IPS-18c (cell line): ENCODE results near the gene CUL9.

Source experiments
- H3K4me3 ChIP-seq: 2 replicates; pipeline ENCODE4 v1.7.0; 2013; ENCODE audit warnings: low read depth, mild to moderate bottlenecking, low read length, moderate library complexity; ENCODE audit not compliant: insufficient read depth
- H3K9me3 ChIP-seq: one replicate; pipeline ENCODE4 v1.6.1; 2013; ENCODE audit warnings: mild to moderate bottlenecking, low read length, moderate library complexity; ENCODE audit not compliant: control insufficient read depth, insufficient read depth

CUL9 gene

DNA sequence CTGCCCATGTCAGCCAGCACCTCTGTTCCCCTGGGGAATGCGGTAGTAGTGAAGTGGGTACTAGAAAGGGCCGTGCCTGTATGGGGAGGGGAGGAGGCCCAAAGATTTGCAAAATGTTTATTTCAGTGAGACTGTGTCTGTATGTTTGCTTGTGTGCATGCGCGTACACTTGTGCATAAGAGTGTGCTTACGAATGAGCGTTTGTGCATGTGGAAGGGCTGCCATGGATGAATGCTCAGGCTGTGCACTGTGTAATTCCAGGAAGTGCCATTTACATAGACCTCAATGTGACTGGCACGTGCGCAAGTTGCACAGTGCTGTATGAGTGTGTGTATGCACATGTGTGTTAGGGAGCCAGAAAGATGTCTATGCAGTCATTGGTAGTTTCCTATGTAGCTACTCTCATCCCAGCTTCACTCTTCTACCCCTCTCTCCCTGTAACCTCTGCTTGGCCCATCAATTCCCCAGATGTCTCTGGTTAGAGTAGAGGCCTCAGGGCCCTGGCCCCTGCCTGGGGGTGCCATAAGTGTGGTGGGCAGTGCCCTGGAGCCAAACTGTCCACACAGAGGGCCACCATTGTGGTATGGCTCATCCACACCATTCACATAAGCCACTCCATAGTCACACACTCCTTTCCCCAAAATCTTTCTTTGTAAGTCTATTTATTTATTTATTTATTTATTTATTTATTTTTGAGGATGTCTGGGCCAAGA is 89.3 kb downstream of the CUL9 start:
- peaks cover 2% of the 10 kb centered on the region for H3K9me3 ChIP-seq
- no peak overlapping the region for H3K4me3 ChIP-seq

DNA sequence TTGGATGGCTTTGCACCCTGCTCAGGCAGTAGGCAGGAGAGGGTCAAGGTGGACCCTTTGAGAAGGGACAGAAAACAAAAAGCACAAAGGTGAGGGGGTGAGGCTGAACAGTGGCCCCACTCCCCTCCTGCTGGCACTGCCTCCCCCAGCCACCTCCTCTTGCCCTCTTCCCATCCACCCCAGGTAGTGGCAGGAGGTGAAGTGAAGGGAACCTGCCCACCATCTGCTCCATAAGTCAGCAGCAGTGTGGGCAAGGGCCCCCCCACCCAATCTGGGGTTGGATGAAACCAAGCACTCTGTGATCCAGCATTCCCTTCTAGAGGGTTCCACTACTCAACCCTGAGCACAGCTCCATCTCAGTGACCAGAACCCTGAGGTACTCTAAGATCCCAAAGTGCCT is 89.9 kb downstream of the CUL9 start:
- Histone ChIP-seq H3K4me3 (no peak overlapping the region), H3K9me3 (peaks cover 2% of the 10 kb centered on the region)

DNA sequence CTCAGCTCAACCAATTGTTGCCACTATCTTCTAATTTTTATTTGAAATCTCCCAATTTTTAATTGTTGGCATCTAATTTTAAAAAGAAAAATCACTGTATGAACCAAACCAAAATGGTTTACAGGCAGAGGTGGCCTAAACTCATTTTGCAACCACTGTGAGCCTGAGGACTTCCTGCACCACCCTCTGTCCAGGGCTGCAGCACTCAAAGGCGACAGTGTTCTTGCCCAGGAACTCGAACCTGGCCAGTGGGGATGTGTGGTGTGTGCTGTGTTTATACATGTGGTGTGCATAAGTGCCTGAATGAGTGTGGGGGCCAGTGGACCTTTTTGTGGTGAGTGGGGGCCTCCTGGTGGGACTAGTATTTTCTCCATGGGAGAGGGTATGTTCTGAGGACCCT is 91.7 kb downstream of the CUL9 start:
- no peaks in the 10 kb centered on the region for H3K9me3 ChIP-seq
- no peak overlapping the region for H3K4me3 ChIP-seq
